HCT116 (cell line): ENCODE measurements around the gene PROX1.

ENCODE experiments used
- CEBPB ChIP-seq: IDR thresholded peaks from 2 replicates; pipeline ENCODE4 v1.6.1; 2012; ENCODE audit warnings: low read depth
- CTCF ChIP-seq, 3 experiments: fragments of 200-600 bp in 1 of 3; sonication (generic) in 1 of 3; IDR thresholded peaks in 2 of 3; conservative IDR thresholded peaks in 1 of 3; 2 replicates each; pipeline ENCODE4 v1.5.1; 2012 to 2017; ENCODE audit warnings: low read depth in 2 of 3, low read length in 2 of 3, antibody characterized with exemption in 1 of 3, borderline replicate concordance in 1 of 3, control low read depth in 1 of 3, mild to moderate bottlenecking in 1 of 3, mixed read lengths in 1 of 3, mixed run types in 1 of 3, moderate library complexity in 1 of 3; ENCODE audit not compliant: insufficient read depth in 1 of 3
- EGR1 ChIP-seq: IDR thresholded peaks from 2 replicates; pipeline ENCODE4 v1.6.1; 2012; ENCODE audit warnings: low read depth
- ELF1 ChIP-seq: IDR thresholded peaks from 2 replicates; pipeline ENCODE4 v1.6.1; 2012; ENCODE audit warnings: low read depth, borderline replicate concordance
- EZH2 ChIP-seq: fragments of 200-600 bp; sonication (generic); IDR thresholded peaks from 2 replicates; pipeline ENCODE4 v1.6.1; 2017; ENCODE audit warnings: antibody characterized with exemption, mixed run types
- EZH2phosphoT487 ChIP-seq: fragments of 200-600 bp; IDR thresholded peaks from 2 replicates; pipeline ENCODE4 v1.6.1; 2018; ENCODE audit warnings: antibody characterized with exemption, borderline replicate concordance
- JUND ChIP-seq: IDR thresholded peaks from 2 replicates; pipeline ENCODE4 v1.6.1; 2012
- MAX ChIP-seq: IDR thresholded peaks from 2 replicates; pipeline ENCODE4 v1.6.1; 2012
- POLR2A ChIP-seq: IDR thresholded peaks from 2 replicates; pipeline ENCODE4 v1.7.0; 2011; ENCODE audit warnings: borderline replicate concordance; ENCODE audit not compliant: insufficient read depth, insufficient read length; ENCODE audit errors: extremely low read depth
- POLR2AphosphoS5 ChIP-seq: IDR thresholded peaks from 2 replicates; pipeline ENCODE4 v1.6.1; 2011; ENCODE audit warnings: mild to moderate bottlenecking, low read depth, low read length, moderate library complexity
- REST ChIP-seq: IDR thresholded peaks from 2 replicates; pipeline ENCODE4 v1.6.1; 2012; ENCODE audit warnings: low read depth
- SP1 ChIP-seq: IDR thresholded peaks from 2 replicates; pipeline ENCODE4 v1.6.1; 2012; ENCODE audit warnings: low read depth
- TCF7L2 ChIP-seq: IDR thresholded peaks from 2 replicates; pipeline ENCODE4 v1.7.0; 2011; ENCODE audit warnings: borderline replicate concordance, inconsistent platforms; ENCODE audit not compliant: insufficient read depth, insufficient read length; ENCODE audit errors: extremely low read depth
- ZFX ChIP-seq: fragments of 450-650 bp; IDR thresholded peaks from 2 replicates; pipeline ENCODE4 v1.6.1; 2017

GRCh38 chr1:214026985-214027384 lies 39.2 kb downstream of the PROX1 start:
- no peak for TF ChIP-seq CTCF (IDR thresholded peaks at IDR 0.05 in 2 of 3, conservative IDR thresholded peaks at IDR 0.05 in 1 of 3; ENCODE audit: borderline replicate concordance in 1 of 3, insufficient read depth in 1 of 3, low read depth in 2 of 3, low read length in 2 of 3)
- no peak for TF ChIP-seq POLR2A
- no peak for TF ChIP-seq SP1
- TF ChIP-seq MAX = no peak
- no peak for TF ChIP-seq CEBPB
- TF ChIP-seq REST = no peak
- no peak for TF ChIP-seq EZH2phosphoT487
- no peak for TF ChIP-seq JUND
- no peak for TF ChIP-seq ZFX
- TF ChIP-seq TCF7L2 = no peak
- no peak for TF ChIP-seq ELF1
- TF ChIP-seq POLR2AphosphoS5 = no peak
- no peak for TF ChIP-seq EZH2
- TF ChIP-seq EGR1 = no peak
